ENCODE measurements around the gene LILRB4.

DNA sequence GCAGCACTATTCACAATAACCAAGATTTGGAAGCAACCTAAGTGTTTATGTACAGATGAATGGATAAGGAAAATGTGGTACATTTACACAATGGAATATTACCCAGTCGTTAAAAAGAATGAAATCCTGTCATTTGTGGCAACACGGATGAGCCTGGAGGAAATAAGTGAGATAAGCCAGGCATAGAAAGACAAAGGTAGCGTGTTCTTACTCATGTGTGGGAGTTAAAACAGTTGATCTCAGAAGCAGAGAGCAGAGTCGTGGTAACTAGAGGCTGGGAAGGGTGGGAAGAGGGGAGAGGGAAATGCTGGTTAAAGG, 29.5 kb downstream of the LILRB4 start:
- TF ChIP-seq, protein P1, sequence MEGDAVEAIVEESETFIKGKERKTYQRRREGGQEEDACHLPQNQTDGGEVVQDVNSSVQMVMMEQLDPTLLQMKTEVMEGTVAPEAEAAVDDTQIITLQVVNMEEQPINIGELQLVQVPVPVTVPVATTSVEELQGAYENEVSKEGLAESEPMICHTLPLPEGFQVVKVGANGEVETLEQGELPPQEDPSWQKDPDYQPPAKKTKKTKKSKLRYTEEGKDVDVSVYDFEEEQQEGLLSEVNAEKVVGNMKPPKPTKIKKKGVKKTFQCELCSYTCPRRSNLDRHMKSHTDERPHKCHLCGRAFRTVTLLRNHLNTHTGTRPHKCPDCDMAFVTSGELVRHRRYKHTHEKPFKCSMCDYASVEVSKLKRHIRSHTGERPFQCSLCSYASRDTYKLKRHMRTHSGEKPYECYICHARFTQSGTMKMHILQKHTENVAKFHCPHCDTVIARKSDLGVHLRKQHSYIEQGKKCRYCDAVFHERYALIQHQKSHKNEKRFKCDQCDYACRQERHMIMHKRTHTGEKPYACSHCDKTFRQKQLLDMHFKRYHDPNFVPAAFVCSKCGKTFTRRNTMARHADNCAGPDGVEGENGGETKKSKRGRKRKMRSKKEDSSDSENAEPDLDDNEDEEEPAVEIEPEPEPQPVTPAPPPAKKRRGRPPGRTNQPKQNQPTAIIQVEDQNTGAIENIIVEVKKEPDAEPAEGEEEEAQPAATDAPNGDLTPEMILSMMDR (IDR thresholded peaks at IDR 0.05; ENCODE audit: low read depth, low read length, missing input control): no peak
- TF ChIP-seq FOXA1 (IDR thresholded peaks at IDR 0.05) (no peak), EGR1 (IDR thresholded peaks at IDR 0.05; ENCODE audit: low read depth in 2 of 2) (no peak)
